ENCODE measurements around the gene WEE2. TPM values are rescaled to one million over a fixed set of nuclear protein-coding genes. Genes with fewer than 3 reads are reported as not detected.
"Not testable (repeated sequence)": the region's sequence is repeated elsewhere in the genome, so short reads cannot be mapped to it uniquely, and the experiment has no call there.

The WEE2 gene
- total RNA-seq, 1 experiment from 2014 or later, result not detected

DNA sequence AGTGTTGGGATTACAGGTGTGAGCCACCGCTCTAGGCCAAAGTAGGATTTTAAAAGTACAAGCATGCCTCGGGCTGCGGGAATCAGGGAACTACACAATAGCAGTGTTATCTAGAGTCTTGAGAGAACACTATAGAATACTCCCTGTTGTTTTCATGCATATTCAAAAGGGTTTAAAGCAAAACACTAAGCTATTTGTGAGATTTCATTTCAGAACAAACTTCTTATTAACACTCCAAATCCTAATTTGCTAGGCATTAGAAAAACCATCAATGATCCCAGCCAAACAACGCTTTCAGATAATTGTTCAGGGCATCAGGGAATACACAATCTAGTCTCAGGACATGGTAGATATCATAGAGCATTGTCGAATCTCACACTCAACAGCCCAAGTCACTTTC lies 20.1 kb upstream of the WEE2 start:
- no peaks in the 10 kb centered on the region for H4K20me1 ChIP-seq (ENCODE audit: insufficient read depth)
- H3K9ac ChIP-seq (ENCODE audit: low read length), result no peak overlapping the region
- H3K9me3 ChIP-seq (ENCODE audit: control insufficient read depth in 1 of 2, insufficient read depth in 1 of 2, low read depth in 1 of 2, low read length in 2 of 2), result no peaks in the 10 kb centered on the region
- ATAC-seq, result no peak
- H3K27ac ChIP-seq (ENCODE audit: low read depth, low read length), result no peak overlapping the region
- ChIA-PET CTCF (no interaction called here), RAD21 (ENCODE audit: low non-redundant PET in 1 of 2, low total read pairs in 2 of 2, uncharacterized antibody in 2 of 2, unreplicated experiment in 2 of 2) (no interaction called here), POLR2A (no interaction called here)
- no peaks in the 10 kb centered on the region for H3K27me3 ChIP-seq (ENCODE audit: insufficient read depth, low read length)
- 0 out of 4 replicates have a peak, but pooled peaks cover 4 to 6% of the 10 kb centered on the region in 2 experiments for H3K36me3 ChIP-seq (ENCODE audit: control insufficient read depth in 1 of 2, insufficient read depth in 2 of 2, low read length in 2 of 2)
- H3K4me1 ChIP-seq (ENCODE audit: control insufficient read depth in 1 of 2, insufficient read depth in 2 of 2, low read length in 2 of 2), result no peaks in the 10 kb centered on the region
- no peaks in the 10 kb centered on the region for H3K9me2 ChIP-seq (ENCODE audit: insufficient read depth)
- DNase-seq (ENCODE audit: low read depth, low spot score), result no peak
- intact Hi-C loops (cut with micrococcal nuclease), result no loop called here
- no peaks in the 10 kb centered on the region for H3K79me2 ChIP-seq (ENCODE audit: insufficient read depth, low read length)
- no peak overlapping the region for H3K4me2 ChIP-seq (ENCODE audit: low read length)
- BruUV-seq (replicated peaks), result no TSS peak
- no peak overlapping the region for H2AFZ ChIP-seq (ENCODE audit: low read depth, low read length, poor library complexity, severe bottlenecking)
- H3K4me3 ChIP-seq (replicated peaks in 1 of 2; ENCODE audit: low read depth in 1 of 2, low read length in 2 of 2), result no peak overlapping the region
- TF ChIP-seq YY1 (IDR thresholded peaks at IDR 0.05; ENCODE audit: extremely low read depth, insufficient replicate concordance, low read depth, low read length) (no peak), ZNF274 (IDR thresholded peaks at IDR 0.05; ENCODE audit: low read depth, low read length) (no peak), EGR1 (IDR thresholded peaks at IDR 0.05; ENCODE audit: low read depth) (no peak), ZFX (IDR thresholded peaks at IDR 0.05) (no peak), CBX3 (IDR thresholded peaks at IDR 0.05; ENCODE audit: low read depth) (no peak), SIN3A (IDR thresholded peaks at IDR 0.05; ENCODE audit: low read depth) (no peak), POLR2A (IDR thresholded peaks at IDR 0.05; ENCODE audit: borderline replicate concordance, extremely low read depth, insufficient read depth, insufficient read length) (no peak), ELF1 (IDR thresholded peaks at IDR 0.05; ENCODE audit: borderline replicate concordance, low read depth) (no peak)
- TF ChIP-seq, protein P1, sequence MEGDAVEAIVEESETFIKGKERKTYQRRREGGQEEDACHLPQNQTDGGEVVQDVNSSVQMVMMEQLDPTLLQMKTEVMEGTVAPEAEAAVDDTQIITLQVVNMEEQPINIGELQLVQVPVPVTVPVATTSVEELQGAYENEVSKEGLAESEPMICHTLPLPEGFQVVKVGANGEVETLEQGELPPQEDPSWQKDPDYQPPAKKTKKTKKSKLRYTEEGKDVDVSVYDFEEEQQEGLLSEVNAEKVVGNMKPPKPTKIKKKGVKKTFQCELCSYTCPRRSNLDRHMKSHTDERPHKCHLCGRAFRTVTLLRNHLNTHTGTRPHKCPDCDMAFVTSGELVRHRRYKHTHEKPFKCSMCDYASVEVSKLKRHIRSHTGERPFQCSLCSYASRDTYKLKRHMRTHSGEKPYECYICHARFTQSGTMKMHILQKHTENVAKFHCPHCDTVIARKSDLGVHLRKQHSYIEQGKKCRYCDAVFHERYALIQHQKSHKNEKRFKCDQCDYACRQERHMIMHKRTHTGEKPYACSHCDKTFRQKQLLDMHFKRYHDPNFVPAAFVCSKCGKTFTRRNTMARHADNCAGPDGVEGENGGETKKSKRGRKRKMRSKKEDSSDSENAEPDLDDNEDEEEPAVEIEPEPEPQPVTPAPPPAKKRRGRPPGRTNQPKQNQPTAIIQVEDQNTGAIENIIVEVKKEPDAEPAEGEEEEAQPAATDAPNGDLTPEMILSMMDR (IDR thresholded peaks at IDR 0.05 in 2 of 3, conservative IDR thresholded peaks at IDR 0.05 in 1 of 3; ENCODE audit: borderline replicate concordance in 1 of 3, insufficient read depth in 1 of 3, low read depth in 2 of 3, low read length in 2 of 3), result no peak
- TF ChIP-seq, protein P2, sequence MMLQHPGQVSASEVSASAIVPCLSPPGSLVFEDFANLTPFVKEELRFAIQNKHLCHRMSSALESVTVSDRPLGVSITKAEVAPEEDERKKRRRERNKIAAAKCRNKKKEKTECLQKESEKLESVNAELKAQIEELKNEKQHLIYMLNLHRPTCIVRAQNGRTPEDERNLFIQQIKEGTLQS (IDR thresholded peaks at IDR 0.05), result no peak

DNA sequence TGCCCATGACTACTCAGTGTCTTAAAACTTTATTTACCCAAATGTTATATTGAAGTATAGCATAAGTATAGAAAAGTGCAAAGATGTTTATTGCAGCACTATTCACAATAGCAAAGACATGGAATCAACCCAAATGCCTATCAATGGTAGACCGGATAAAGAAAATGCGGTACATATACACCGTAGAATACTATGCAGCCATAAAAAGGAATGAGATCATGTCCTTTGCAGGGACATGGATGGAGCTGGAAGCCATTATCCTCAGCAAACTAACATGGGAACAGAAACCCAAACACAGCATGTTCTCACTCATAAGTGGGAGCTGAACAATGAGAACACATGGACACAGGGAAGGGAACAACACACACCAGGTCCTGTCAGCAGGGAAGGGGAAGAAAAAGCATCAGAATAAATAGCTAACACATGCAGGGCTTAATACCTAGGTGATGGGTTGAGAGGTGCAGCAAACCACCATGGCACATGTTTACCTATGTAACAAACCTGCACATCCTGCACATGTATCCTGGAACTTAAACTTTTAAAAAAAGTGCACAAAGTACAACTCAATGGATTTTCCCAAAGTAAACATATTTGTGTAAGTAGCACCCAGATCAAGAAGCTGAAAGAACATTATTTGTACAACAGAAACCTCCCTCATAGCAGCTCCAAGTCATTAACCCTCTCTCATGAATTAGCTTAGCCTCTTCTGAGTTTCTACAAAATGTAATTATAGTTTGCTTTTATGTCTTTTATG lies 18.9 kb upstream of the WEE2 start:
- ATAC-seq; H3K4me2 ChIP-seq (ENCODE audit: low read length); H3K9me3 ChIP-seq (ENCODE audit: control insufficient read depth in 1 of 2, insufficient read depth in 1 of 2, low read depth in 1 of 2, low read length in 2 of 2); H3K9me2 ChIP-seq (ENCODE audit: insufficient read depth); CTCF ChIA-PET; H3K4me3 ChIP-seq (replicated peaks in 1 of 2; ENCODE audit: low read depth in 1 of 2, low read length in 2 of 2); H3K27ac ChIP-seq (ENCODE audit: low read depth, low read length); DNase-seq (ENCODE audit: low read depth, low spot score); H2AFZ ChIP-seq (ENCODE audit: low read depth, low read length, poor library complexity, severe bottlenecking); POLR2A ChIA-PET; H3K79me2 ChIP-seq (ENCODE audit: insufficient read depth, low read length); BruUV-seq (replicated peaks); RAD21 ChIA-PET (ENCODE audit: low non-redundant PET in 1 of 2, low total read pairs in 2 of 2, uncharacterized antibody in 2 of 2, unreplicated experiment in 2 of 2); H3K36me3 ChIP-seq (ENCODE audit: control insufficient read depth in 1 of 2, insufficient read depth in 2 of 2, low read length in 2 of 2); H3K4me1 ChIP-seq (ENCODE audit: control insufficient read depth in 1 of 2, insufficient read depth in 2 of 2, low read length in 2 of 2); H3K9ac ChIP-seq (ENCODE audit: low read length); H4K20me1 ChIP-seq (ENCODE audit: insufficient read depth); intact Hi-C loops (cut with micrococcal nuclease); H3K27me3 ChIP-seq (ENCODE audit: insufficient read depth, low read length): not testable (repeated sequence)
